Neural crest cell (in vitro differentiated cells): ENCODE results near the gene CAST. TPM values are rescaled to one million over a fixed set of nuclear protein-coding genes. Genes with fewer than 3 reads are reported as not detected.

Source experiments
- DNase-seq: peaks from one replicate; pipeline ENCODE4 v3.0.0; 2021; ENCODE audit warnings: low read depth, mixed read lengths, low spot score
- H3K27ac Mint-ChIP-seq: one replicate; pipeline ENCODE4 v1.8.0; 2021; ENCODE audit warnings: mild to moderate bottlenecking, mixed read lengths; ENCODE audit not compliant: unreplicated experiment
- H3K27me3 Mint-ChIP-seq: 2 replicates; pipeline ENCODE4 v1.8.0; 2021; ENCODE audit warnings: low read depth, mild to moderate bottlenecking, mixed read lengths
- H3K36me3 Mint-ChIP-seq: 2 replicates; pipeline ENCODE4 v1.8.0; 2021; ENCODE audit warnings: low read depth, mild to moderate bottlenecking, mixed read lengths
- H3K4me1 Mint-ChIP-seq: 2 replicates; pipeline ENCODE4 v1.8.0; 2021; ENCODE audit warnings: mixed read lengths
- H3K4me3 Mint-ChIP-seq: one replicate; pipeline ENCODE4 v1.8.0; 2021; ENCODE audit warnings: mild to moderate bottlenecking, mixed read lengths
- H3K9me3 Mint-ChIP-seq: 2 replicates; pipeline ENCODE4 v1.8.0; 2021; ENCODE audit warnings: mixed read lengths
- total RNA-seq: library from RNA; stranded (reverse); gene quantifications from 2 replicates; pipeline ENCODE4 v1.2.1, GENCODE V29; 2021
- TF ChIP-seq, protein P1 (sequence below): fragments of 200-600 bp; sonication (generic); conservative IDR thresholded peaks from 2 replicates; pipeline ENCODE4 v1.5.0; 2021; ENCODE audit warnings: antibody characterized with exemption, mild to moderate bottlenecking

Gene CAST
- total RNA-seq, 1 donor from 2014 or later = 50.7 TPM

DNA sequence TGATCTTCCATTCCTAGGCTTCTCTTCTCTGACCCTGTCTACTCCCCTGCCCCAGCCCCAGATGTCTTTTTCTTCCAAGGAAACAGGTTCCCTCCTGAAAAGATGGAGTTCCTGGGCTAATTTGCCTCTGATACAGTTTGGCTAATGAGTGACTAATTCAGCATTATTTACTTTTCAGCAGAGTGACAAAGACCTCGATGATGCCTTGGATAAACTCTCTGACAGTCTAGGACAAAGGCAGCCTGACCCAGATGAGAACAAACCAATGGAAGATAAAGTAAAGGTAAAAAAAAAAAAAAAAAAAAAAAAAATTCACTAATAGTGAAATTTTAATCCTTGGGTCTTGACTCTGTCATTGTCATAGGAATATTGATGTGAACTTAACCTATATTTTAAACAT lies 102.9 kb downstream of the CAST start:
- H3K4me3 Mint-ChIP-seq = no peak overlapping the region
- H3K27me3 Mint-ChIP-seq = no peaks in the 10 kb centered on the region
- TF ChIP-seq, protein P1, sequence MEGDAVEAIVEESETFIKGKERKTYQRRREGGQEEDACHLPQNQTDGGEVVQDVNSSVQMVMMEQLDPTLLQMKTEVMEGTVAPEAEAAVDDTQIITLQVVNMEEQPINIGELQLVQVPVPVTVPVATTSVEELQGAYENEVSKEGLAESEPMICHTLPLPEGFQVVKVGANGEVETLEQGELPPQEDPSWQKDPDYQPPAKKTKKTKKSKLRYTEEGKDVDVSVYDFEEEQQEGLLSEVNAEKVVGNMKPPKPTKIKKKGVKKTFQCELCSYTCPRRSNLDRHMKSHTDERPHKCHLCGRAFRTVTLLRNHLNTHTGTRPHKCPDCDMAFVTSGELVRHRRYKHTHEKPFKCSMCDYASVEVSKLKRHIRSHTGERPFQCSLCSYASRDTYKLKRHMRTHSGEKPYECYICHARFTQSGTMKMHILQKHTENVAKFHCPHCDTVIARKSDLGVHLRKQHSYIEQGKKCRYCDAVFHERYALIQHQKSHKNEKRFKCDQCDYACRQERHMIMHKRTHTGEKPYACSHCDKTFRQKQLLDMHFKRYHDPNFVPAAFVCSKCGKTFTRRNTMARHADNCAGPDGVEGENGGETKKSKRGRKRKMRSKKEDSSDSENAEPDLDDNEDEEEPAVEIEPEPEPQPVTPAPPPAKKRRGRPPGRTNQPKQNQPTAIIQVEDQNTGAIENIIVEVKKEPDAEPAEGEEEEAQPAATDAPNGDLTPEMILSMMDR = no peak
- no peak for DNase-seq
- H3K4me1 Mint-ChIP-seq = no peaks in the 10 kb centered on the region
- H3K36me3 Mint-ChIP-seq = peaks cover 12% of the 10 kb centered on the region
- no peak overlapping the region for H3K27ac Mint-ChIP-seq
- H3K9me3 Mint-ChIP-seq = no peaks in the 10 kb centered on the region

DNA sequence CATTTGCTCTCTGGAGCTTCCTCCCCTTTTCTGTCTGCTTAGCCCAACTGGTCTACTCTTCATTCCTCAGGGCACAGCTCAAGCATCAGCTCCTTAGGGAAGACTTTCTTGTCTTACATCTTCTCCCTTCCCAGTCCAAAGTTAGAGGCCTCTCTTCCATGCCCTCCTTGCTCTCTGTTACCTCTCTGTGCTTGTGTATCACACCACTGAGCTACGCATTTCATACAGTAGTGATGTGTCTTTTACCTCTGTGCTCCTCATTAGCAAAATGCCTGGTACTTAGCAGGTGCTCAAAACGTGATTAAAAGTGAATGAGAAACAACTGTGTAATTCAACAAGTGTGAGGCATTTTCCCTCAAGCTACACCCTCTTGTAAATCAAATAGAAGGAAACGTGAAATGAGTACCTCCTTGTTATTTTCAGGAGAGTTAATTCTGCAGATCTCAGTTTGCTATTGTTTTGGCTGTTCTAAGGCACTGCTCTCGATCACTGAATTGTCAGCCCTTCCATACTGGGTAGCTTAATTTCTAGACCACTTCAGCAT lies 106.6 kb downstream of the CAST start:
- Mint-ChIP-seq H3K9me3 (no peaks in the 10 kb centered on the region), H3K27me3 (no peaks in the 10 kb centered on the region), H3K27ac (peak overlapping the region; percentile 73), H3K4me1 (no peaks in the 10 kb centered on the region), H3K4me3 (no peak overlapping the region), H3K36me3 (peaks cover 12% of the 10 kb centered on the region)
- no peak for DNase-seq
- TF ChIP-seq, protein P1 = no peak

GRCh38 chr5:96771395-96771794 lies 109.2 kb downstream of the CAST start:
- no peaks in the 10 kb centered on the region for H3K4me1 Mint-ChIP-seq
- no peaks in the 10 kb centered on the region for H3K27me3 Mint-ChIP-seq
- no peaks in the 10 kb centered on the region for H3K9me3 Mint-ChIP-seq
- no peak overlapping the region for H3K27ac Mint-ChIP-seq
- peaks cover 13% of the 10 kb centered on the region for H3K36me3 Mint-ChIP-seq
- TF ChIP-seq, protein P1 = no peak
- no peak for DNase-seq
- H3K4me3 Mint-ChIP-seq = no peak overlapping the region

DNA sequence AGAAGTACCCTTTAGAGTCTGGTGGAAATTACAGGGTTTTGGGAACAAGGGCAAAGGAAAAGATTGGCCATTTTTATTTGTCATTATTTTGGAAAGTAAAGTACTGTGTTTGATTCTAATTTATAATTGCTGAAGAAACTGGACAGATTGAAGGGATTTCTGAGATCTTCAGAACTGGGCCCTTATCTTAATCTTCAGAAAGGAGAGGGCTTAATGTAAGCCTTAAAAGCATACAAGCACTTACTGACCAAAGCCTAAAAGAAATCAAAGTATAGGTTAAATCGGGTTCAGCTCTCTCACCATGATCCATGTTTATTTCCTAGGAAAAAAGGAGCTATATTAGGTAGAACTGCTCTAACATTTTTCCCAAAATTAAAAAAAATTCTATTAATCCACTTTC lies 109.9 kb downstream of the CAST start:
- Mint-ChIP-seq H3K4me1 (no peaks in the 10 kb centered on the region), H3K27ac (no peak overlapping the region), H3K27me3 (no peaks in the 10 kb centered on the region), H3K36me3 (peaks cover 13% of the 10 kb centered on the region), H3K4me3 (no peak overlapping the region), H3K9me3 (no peaks in the 10 kb centered on the region)
- TF ChIP-seq, protein P1 = no peak
- DNase-seq = no peak

GRCh38 chr5:96772542-96772941 lies 110.4 kb downstream of the CAST start:
- TF ChIP-seq, protein P1 = no peak
- no peak overlapping the region for H3K4me3 Mint-ChIP-seq
- H3K4me1 Mint-ChIP-seq = no peaks in the 10 kb centered on the region
- DNase-seq = no peak
- no peaks in the 10 kb centered on the region for H3K9me3 Mint-ChIP-seq
- H3K27me3 Mint-ChIP-seq = no peaks in the 10 kb centered on the region
- no peak overlapping the region for H3K27ac Mint-ChIP-seq
- peaks cover 13% of the 10 kb centered on the region for H3K36me3 Mint-ChIP-seq
